B cell (primary cell): ENCODE data around the gene DDR1. TPM values are rescaled to one million over a fixed set of nuclear protein-coding genes. Genes with fewer than 3 reads are reported as not detected.

ENCODE experiments used
- ATAC-seq: fragments of 200-7000 bp; cut with Tn5 transposase; one replicate; pipeline ENCODE4 v1.10.0; 2021; ENCODE audit warnings: low read depth, mild to moderate bottlenecking, moderate number of reproducible peaks, moderate library complexity
- CTCF ChIA-PET: fragments of 350-600 bp; sonication (Branson Sonifier 250); formaldehyde crosslinking; loops from one replicate; lab custom pipeline; 2021; ENCODE audit warnings: antibody characterized with exemption, inconsistent platforms; lab: Charles Lee
- POLR2A ChIA-PET: fragments of 350-600 bp; sonication (Branson Sonifier 250); formaldehyde crosslinking; loops from one replicate; lab custom pipeline; 2021; ENCODE audit warnings: antibody characterized with exemption; lab: Charles Lee
- DNase-seq: peaks from one replicate; pipeline ENCODE4 v3.0.0; 2013
- H2AFZ ChIP-seq: 2 replicates; pipeline ENCODE4 v1.6.1; 2012; ENCODE audit warnings: mild to moderate bottlenecking, low read depth, low read length; ENCODE audit not compliant: insufficient read depth, poor library complexity, severe bottlenecking
- H3K27ac ChIP-seq, 2 donors: 1 replicate in 1 of 2; 2 replicates in 1 of 2; pipeline ENCODE4 v1.5.1; 2012 to 2013; ENCODE audit warnings: low read length in 2 of 2, mild to moderate bottlenecking in 2 of 2, moderate library complexity in 1 of 2
- H3K27me3 ChIP-seq, 4 experiments: fragments of 200-600 bp in 1 of 4; sonication (generic) in 1 of 4; replicated peaks in 1 of 4; 1 replicate in 2 of 4; 2 replicates in 2 of 4; pipeline versions ENCODE4 v1.6.1 to v1.7.0; 2013 to 2016; ENCODE audit warnings: low read length in 3 of 4, mild to moderate bottlenecking in 2 of 4, mixed read lengths in 1 of 4, moderate library complexity in 1 of 4; ENCODE audit not compliant: insufficient read depth in 4 of 4, control insufficient read depth in 3 of 4; ENCODE audit errors: control extremely low read depth in 1 of 4
- H3K36me3 ChIP-seq, 2 experiments: replicated peaks in 1 of 2; 1 replicate in 1 of 2; 2 replicates in 1 of 2; pipeline versions ENCODE4 v1.6.1 to v1.7.1; 2013; ENCODE audit warnings: low read length in 1 of 2; ENCODE audit not compliant: insufficient read depth in 2 of 2, control insufficient read depth in 1 of 2; ENCODE audit errors: control extremely low read depth in 1 of 2, extremely low read depth in 1 of 2
- H3K4me1 ChIP-seq, 2 donors: fragments of 200-600 bp in 1 of 2; sonication (generic) in 1 of 2; 1 replicate in 1 of 2; 2 replicates in 1 of 2; pipeline versions ENCODE4 v1.5.1 to v1.6.1; 2013 to 2017; ENCODE audit warnings: low read length in 2 of 2; ENCODE audit not compliant: control insufficient read depth in 2 of 2, insufficient read depth in 2 of 2
- H3K4me2 ChIP-seq: replicated peaks from 2 replicates; pipeline ENCODE3; 2012; ENCODE audit warnings: mild to moderate bottlenecking, low read depth, low read length; ENCODE audit not compliant: poor library complexity, severe bottlenecking
- H3K4me3 ChIP-seq, 5 experiments: fragments of 200-600 bp in 1 of 5; sonication (generic) in 1 of 5; 1 replicate in 3 of 5; 2 replicates in 2 of 5; pipeline versions ENCODE4 v1.5.1 to v1.7.0; 2011 to 2016; ENCODE audit warnings: low read length in 4 of 5, mild to moderate bottlenecking in 4 of 5, low read depth in 2 of 5, control low read depth in 1 of 5, moderate library complexity in 1 of 5; ENCODE audit not compliant: insufficient read depth in 1 of 5; ENCODE audit errors: control extremely low read depth in 1 of 5, extremely low read depth in 1 of 5
- H3K79me2 ChIP-seq: fragments of 200-600 bp; sonication (generic); one replicate; pipeline ENCODE4 v1.6.0; 2016; ENCODE audit warnings: low read length; ENCODE audit not compliant: control insufficient read depth, insufficient read depth
- H3K9ac ChIP-seq: fragments of 200-600 bp; sonication (generic); 2 replicates; pipeline ENCODE4 v1.6.1; 2017; ENCODE audit warnings: mild to moderate bottlenecking, low read length, moderate library complexity
- H3K9me3 ChIP-seq, 3 donors: one replicate each; pipeline versions ENCODE4 v1.6.1 to v1.7.1; 2013; ENCODE audit warnings: low read length in 2 of 3; ENCODE audit not compliant: control insufficient read depth in 2 of 3, insufficient read depth in 1 of 3; ENCODE audit errors: control extremely low read depth in 1 of 3
- H4K20me1 ChIP-seq: 2 replicates; pipeline ENCODE4 v1.6.0; 2012; ENCODE audit warnings: mild to moderate bottlenecking, low read length; ENCODE audit not compliant: insufficient read depth, control insufficient read depth, poor library complexity, severe bottlenecking
- H3K27ac Mint-ChIP-seq: one replicate; pipeline ENCODE4 v1.8.0; 2021; ENCODE audit warnings: mixed read lengths
- H3K27me3 Mint-ChIP-seq: one replicate; pipeline ENCODE4 v1.8.0; 2021; ENCODE audit warnings: mixed read lengths
- H3K4me1 Mint-ChIP-seq: one replicate; pipeline ENCODE4 v1.8.0; 2021; ENCODE audit warnings: mixed read lengths
- H3K4me3 Mint-ChIP-seq: one replicate; pipeline ENCODE4 v1.8.0; 2021; ENCODE audit warnings: mixed read lengths
- H3K9me3 Mint-ChIP-seq: one replicate; pipeline ENCODE4 v1.8.0; 2022; ENCODE audit warnings: mixed read lengths; ENCODE audit not compliant: insufficient read depth
- EZH2 ChIP-seq: IDR thresholded peaks from 2 replicates; pipeline ENCODE4 v1.6.1; 2012; ENCODE audit warnings: borderline replicate concordance, low read depth, mild to moderate bottlenecking, moderate library complexity, low read length; ENCODE audit not compliant: insufficient read depth, poor library complexity, severe bottlenecking
- WGBS: methylation state at CpG from one replicate; pipeline ENCODE4 v1.1.5; 2013; ENCODE audit warnings: missing lambda C conversion rate; ENCODE audit not compliant: insufficient coverage; 5-methylcytosine and 5-hydroxymethylcytosine counted together
- intact Hi-C: fragments of 100-400 bp; cut with micrococcal nuclease; formaldehyde crosslinking; loops from one replicate; pipeline ENCODE4 v1.10.0; 2022
- polyA plus RNA-seq: library from polyadenylated mRNA; depleted of rRNA; stranded (reverse); fragments of >200 nt; gene quantifications from 2 replicates; pipeline ENCODE4 v1.2.3, GENCODE V29; 2012
- total RNA-seq, 2 donors: library from RNA; stranded (reverse); fragments of 120-200 nt in 1 of 2; gene quantifications; 1 replicate in 1 of 2; 2 replicates in 1 of 2; pipeline versions ENCODE4 v1.2.3 to v1.2.4, GENCODE V29; 2013 to 2022
- TF ChIP-seq, protein P1 (sequence below): fragments of 200-600 bp; IDR thresholded peaks from one replicate; pipeline ENCODE4 v1.8.0; 2022; ENCODE audit warnings: antibody characterized with exemption, mild to moderate bottlenecking

Gene DDR1
- total and polyA plus RNA-seq, 2 donors (not counting 1 experiment from before 2014, with no cell fraction given): 28.8 to 61.7 TPM

DNA sequence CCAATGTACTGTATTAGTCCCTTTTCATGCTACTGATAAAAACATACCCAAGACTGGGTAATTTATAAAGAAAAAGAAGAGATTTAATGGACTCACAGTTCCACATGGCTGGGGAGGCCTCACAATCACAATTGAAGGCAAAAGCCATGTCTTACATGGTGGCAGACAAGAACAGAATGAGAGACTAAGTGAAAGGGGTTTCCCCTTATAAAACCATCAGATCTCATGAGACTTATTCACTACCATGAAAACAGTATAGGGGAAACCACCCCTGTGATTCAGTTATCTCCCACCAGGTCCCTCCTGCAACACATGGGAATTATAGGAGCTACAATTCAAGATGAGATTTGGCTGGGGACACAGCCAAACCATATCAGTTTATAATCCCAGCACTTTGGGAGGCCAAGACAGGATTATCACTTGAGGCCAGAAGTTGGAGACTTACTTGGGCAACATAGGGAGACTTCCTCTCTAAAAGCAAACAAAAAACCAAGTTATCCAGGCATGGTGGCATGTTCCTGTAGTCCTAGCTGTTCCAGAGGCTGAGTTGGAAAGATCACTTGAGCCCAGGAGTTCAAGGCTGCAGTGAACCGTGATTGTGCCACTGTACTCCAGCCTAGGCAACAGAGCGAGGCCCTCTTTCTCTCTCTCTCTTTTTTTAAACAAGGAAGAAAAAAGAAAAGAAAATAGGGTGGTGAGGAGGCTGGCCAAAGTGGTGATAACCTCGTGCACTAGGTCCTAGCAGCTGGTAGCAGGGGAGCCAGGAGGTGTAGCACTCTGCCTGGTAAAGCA is 22.9 kb upstream of the DDR1 start:
- no peak for DNase-seq
- POLR2A ChIA-PET: no interaction called here
- Histone ChIP-seq H2AFZ (no peak overlapping the region), H3K4me3 (no peak overlapping the region), H3K4me1 (no peaks in the 10 kb centered on the region), H3K9me3 (peaks cover 0 to 21% (median 16%) of the 10 kb centered on the region in 3 donors), H3K9ac (no peak overlapping the region), H4K20me1 (no peaks in the 10 kb centered on the region), H3K4me2 (no peak overlapping the region), H3K27ac (no peak overlapping the region), H3K27me3 (peaks cover 0 to 8% (median 0%) of the 10 kb centered on the region in 4 experiments), H3K79me2 (no peaks in the 10 kb centered on the region), H3K36me3 (no peaks in the 10 kb centered on the region)
- WGBS: 56% methylated on average over 1 of the region's 3 CpGs
- Mint-ChIP-seq H3K27ac (no peak overlapping the region), H3K27me3 (peaks cover 29% of the 10 kb centered on the region), H3K9me3 (peaks cover 4% of the 10 kb centered on the region), H3K4me3 (no peak overlapping the region), H3K4me1 (peaks cover 9% of the 10 kb centered on the region)
- CTCF ChIA-PET: interaction anchor here (1.7 kb wide), 1 partner anchor 33 kb away, joined by 6 read pairs; no protein-coding TSS in a partner anchor
- no peak for ATAC-seq
- TF ChIP-seq, protein P1, sequence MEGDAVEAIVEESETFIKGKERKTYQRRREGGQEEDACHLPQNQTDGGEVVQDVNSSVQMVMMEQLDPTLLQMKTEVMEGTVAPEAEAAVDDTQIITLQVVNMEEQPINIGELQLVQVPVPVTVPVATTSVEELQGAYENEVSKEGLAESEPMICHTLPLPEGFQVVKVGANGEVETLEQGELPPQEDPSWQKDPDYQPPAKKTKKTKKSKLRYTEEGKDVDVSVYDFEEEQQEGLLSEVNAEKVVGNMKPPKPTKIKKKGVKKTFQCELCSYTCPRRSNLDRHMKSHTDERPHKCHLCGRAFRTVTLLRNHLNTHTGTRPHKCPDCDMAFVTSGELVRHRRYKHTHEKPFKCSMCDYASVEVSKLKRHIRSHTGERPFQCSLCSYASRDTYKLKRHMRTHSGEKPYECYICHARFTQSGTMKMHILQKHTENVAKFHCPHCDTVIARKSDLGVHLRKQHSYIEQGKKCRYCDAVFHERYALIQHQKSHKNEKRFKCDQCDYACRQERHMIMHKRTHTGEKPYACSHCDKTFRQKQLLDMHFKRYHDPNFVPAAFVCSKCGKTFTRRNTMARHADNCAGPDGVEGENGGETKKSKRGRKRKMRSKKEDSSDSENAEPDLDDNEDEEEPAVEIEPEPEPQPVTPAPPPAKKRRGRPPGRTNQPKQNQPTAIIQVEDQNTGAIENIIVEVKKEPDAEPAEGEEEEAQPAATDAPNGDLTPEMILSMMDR: no peak
- TF ChIP-seq EZH2: no peak
- intact Hi-C loops: no loop called here
